Non-pigmented ciliary epithelial cell (primary cell): ENCODE measurements around the gene APBB1IP.
A peak's percentile ranks its signal among the peaks of the same experiment; 100 is the strongest.

ENCODE experiments used
- DNase-seq: peaks from one replicate; pipeline ENCODE4 v3.0.0-alpha.2; 2010; ENCODE audit warnings: low read depth

APBB1IP gene

GRCh38 chr10:26507441-26507840 is 69.3 kb downstream of the APBB1IP start:
- no peak for DNase-seq

GRCh38 chr10:26508016-26508415 is 69.9 kb downstream of the APBB1IP start:
- DNase-seq: no peak

- DNase-seq: no peak
Observed at GRCh38 chr10:26509307-26509706, 71.2 kb downstream of the APBB1IP start.

- DNase-seq: no peak
Observed at GRCh38 chr10:26513101-26513500, 75.0 kb downstream of the APBB1IP start.

GRCh38 chr10:26516540-26517101 is 78.5 kb downstream of the APBB1IP start:
- no peak for DNase-seq

- DNase-seq: no peak
Observed at GRCh38 chr10:26517141-26517867, 79.2 kb downstream of the APBB1IP start.

- no peak for DNase-seq
Observed at GRCh38 chr10:26519803-26520202, 81.7 kb downstream of the APBB1IP start.

GRCh38 chr10:26520575-26520974 is 82.4 kb downstream of the APBB1IP start:
- no peak for DNase-seq

GRCh38 chr10:26524161-26524896 is 86.2 kb downstream of the APBB1IP start:
- peak; percentile 20 for DNase-seq

- no peak for DNase-seq
Observed at GRCh38 chr10:26525586-26525985, 87.4 kb downstream of the APBB1IP start.

- no peak for DNase-seq
Observed at GRCh38 chr10:26527018-26527417, 88.9 kb downstream of the APBB1IP start.

GRCh38 chr10:26528048-26528447 is 89.9 kb downstream of the APBB1IP start:
- DNase-seq: no peak

GRCh38 chr10:26528715-26529393 is 90.7 kb downstream of the APBB1IP start:
- no peak for DNase-seq

- no peak for DNase-seq
Observed at GRCh38 chr10:26534384-26534783, 96.2 kb downstream of the APBB1IP start.

- DNase-seq: no peak
Observed at GRCh38 chr10:26540601-26541000, 102.5 kb downstream of the APBB1IP start.

GRCh38 chr10:26543567-26544306 is 105.6 kb downstream of the APBB1IP start:
- DNase-seq: no peak

- no peak for DNase-seq
Observed at GRCh38 chr10:26544932-26545331, 106.8 kb downstream of the APBB1IP start.

GRCh38 chr10:26550774-26551526 is 112.8 kb downstream of the APBB1IP start:
- DNase-seq: no peak

- DNase-seq: no peak
Observed at GRCh38 chr10:26554246-26554645, 116.1 kb downstream of the APBB1IP start.

- peak; percentile 35 for DNase-seq
Observed at GRCh38 chr10:26555719-26556368, 117.7 kb downstream of the APBB1IP start.
